ENCODE results near the gene RASGRF2. TPM values are rescaled to one million over a fixed set of nuclear protein-coding genes. Genes with fewer than 3 reads are reported as not detected.

Gene RASGRF2
- total RNA-seq, 4 donors from 2014 or later = 3.3 to 26.4 (median 12.3) TPM

GRCh38 chr5:81078930-81079329 lies 118.8 kb downstream of the RASGRF2 start:
- TF ChIP-seq CTCF (IDR thresholded peaks at IDR 0.05) = no peak
- TF ChIP-seq POLR2A (IDR thresholded peaks at IDR 0.05) = no peak
- no peak overlapping the region for H3K27ac ChIP-seq
- intact Hi-C loops (cut with DNase I; ENCODE audit: low total_unique reads) = no loop called here
- H3K4me1 ChIP-seq = no peaks in the 10 kb centered on the region
- DNase-seq = no peak
- no peaks in the 10 kb centered on the region for H3K27me3 ChIP-seq
- no peak overlapping the region for H3K4me3 ChIP-seq
- H3K9me3 ChIP-seq = no peaks in the 10 kb centered on the region
- no peaks in the 10 kb centered on the region for H3K36me3 ChIP-seq

- intact Hi-C loops (cut with DNase I; ENCODE audit: low total_unique reads) = no loop called here
- no peaks in the 10 kb centered on the region for H3K4me1 ChIP-seq
- H3K9me3 ChIP-seq = no peaks in the 10 kb centered on the region
- no peaks in the 10 kb centered on the region for H3K36me3 ChIP-seq
- H3K4me3 ChIP-seq = no peak overlapping the region
- no peak for TF ChIP-seq CTCF (IDR thresholded peaks at IDR 0.05)
- TF ChIP-seq POLR2A (IDR thresholded peaks at IDR 0.05) = no peak
- no peak overlapping the region for H3K27ac ChIP-seq
- no peak for DNase-seq
- no peaks in the 10 kb centered on the region for H3K27me3 ChIP-seq
These were observed 120.8 kb downstream of the RASGRF2 start for GRCh38 chr5:81080809-81081460.

GRCh38 chr5:81081461-81081835 lies 121.3 kb downstream of the RASGRF2 start:
- Histone ChIP-seq H3K4me3 (no peak overlapping the region), H3K9me3 (no peaks in the 10 kb centered on the region), H3K36me3 (no peaks in the 10 kb centered on the region), H3K4me1 (no peaks in the 10 kb centered on the region), H3K27ac (no peak overlapping the region), H3K27me3 (no peaks in the 10 kb centered on the region)
- intact Hi-C loops (cut with DNase I; ENCODE audit: low total_unique reads) = no loop called here
- no peak for TF ChIP-seq CTCF (IDR thresholded peaks at IDR 0.05)
- TF ChIP-seq POLR2A (IDR thresholded peaks at IDR 0.05) = no peak
- peak in 1 of 2 donors; percentile 18 for DNase-seq

- H3K36me3 ChIP-seq = no peaks in the 10 kb centered on the region
- intact Hi-C loops (cut with DNase I; ENCODE audit: low total_unique reads) = no loop called here
- no peak for TF ChIP-seq POLR2A (IDR thresholded peaks at IDR 0.05)
- no peak for TF ChIP-seq CTCF (IDR thresholded peaks at IDR 0.05)
- no peak for DNase-seq
- no peaks in the 10 kb centered on the region for H3K27me3 ChIP-seq
- H3K4me3 ChIP-seq = no peak overlapping the region
- no peak overlapping the region for H3K27ac ChIP-seq
- no peaks in the 10 kb centered on the region for H3K4me1 ChIP-seq
- no peaks in the 10 kb centered on the region for H3K9me3 ChIP-seq
These were observed 126.7 kb downstream of the RASGRF2 start for GRCh38 chr5:81086881-81087281.

GRCh38 chr5:81091199-81091598 lies 131.0 kb downstream of the RASGRF2 start:
- H3K9me3 ChIP-seq = no peaks in the 10 kb centered on the region
- no peak overlapping the region for H3K27ac ChIP-seq
- no peaks in the 10 kb centered on the region for H3K4me1 ChIP-seq
- H3K4me3 ChIP-seq = no peak overlapping the region
- intact Hi-C loops (cut with DNase I; ENCODE audit: low total_unique reads) = no loop called here
- no peak for TF ChIP-seq POLR2A (IDR thresholded peaks at IDR 0.05)
- TF ChIP-seq CTCF (IDR thresholded peaks at IDR 0.05) = no peak
- no peaks in the 10 kb centered on the region for H3K36me3 ChIP-seq
- DNase-seq = no peak
- no peaks in the 10 kb centered on the region for H3K27me3 ChIP-seq

Measured in uterus (tissue), 4 donors.